HEK293 (cell line): Measurements from ENCODE around the gene FOXP4.

Source experiments
- PBX3 ChIP-seq: sonication (generic); formaldehyde crosslinking; IDR thresholded peaks from 2 replicates; pipeline ENCODE4 v1.8.1; 2022; ENCODE audit warnings: mild to moderate bottlenecking, moderate library complexity, missing genetic modification reagents
- ZBTB7A ChIP-seq: fragments of 450-650 bp; formaldehyde crosslinking; IDR thresholded peaks from 2 replicates; pipeline ENCODE4 v1.5.1; 2016; ENCODE audit warnings: low read depth, missing biosample characterization, missing genetic modification characterization
- ZFP3 ChIP-seq: fragments of 450-650 bp; formaldehyde crosslinking; IDR thresholded peaks from 2 replicates; pipeline ENCODE4 v1.5.1; 2016; ENCODE audit warnings: low read depth, missing biosample characterization, missing genetic modification characterization
- ZNF140 ChIP-seq: fragments of 450-650 bp; formaldehyde crosslinking; IDR thresholded peaks from 2 replicates; pipeline ENCODE4 v1.5.1; 2016; ENCODE audit warnings: missing biosample characterization, missing genetic modification characterization
- ZNF157 ChIP-seq: fragments of 450-650 bp; formaldehyde crosslinking; IDR thresholded peaks from 2 replicates; pipeline ENCODE4 v1.5.1; 2016; ENCODE audit warnings: missing biosample characterization, missing genetic modification characterization
- ZNF335 ChIP-seq: fragments of 450-650 bp; formaldehyde crosslinking; conservative IDR thresholded peaks from 2 replicates; pipeline ENCODE4 v1.5.1; 2016; ENCODE audit warnings: missing biosample characterization, missing genetic modification characterization
- ZNF544 ChIP-seq: fragments of 450-650 bp; formaldehyde crosslinking; IDR thresholded peaks from 2 replicates; pipeline ENCODE4 v1.5.0; 2017; ENCODE audit warnings: missing biosample characterization, missing genetic modification characterization
- TF ChIP-seq, protein P1 (sequence below): fragments of 450-650 bp; formaldehyde crosslinking; IDR thresholded peaks from 2 replicates; pipeline ENCODE4 v1.5.1; 2016; ENCODE audit warnings: missing biosample characterization, missing genetic modification characterization
- TF ChIP-seq, protein P2 (sequence below): fragments of 450-650 bp; formaldehyde crosslinking; IDR thresholded peaks from 2 replicates; pipeline ENCODE4 v1.5.1; 2016; ENCODE audit warnings: missing biosample characterization, missing genetic modification characterization, low read depth
- TF ChIP-seq, protein P3 (sequence below): fragments of 450-650 bp; formaldehyde crosslinking; conservative IDR thresholded peaks from 2 replicates; pipeline ENCODE4 v1.5.1; 2016; ENCODE audit warnings: low read depth, missing biosample characterization, missing genetic modification characterization

DNA sequence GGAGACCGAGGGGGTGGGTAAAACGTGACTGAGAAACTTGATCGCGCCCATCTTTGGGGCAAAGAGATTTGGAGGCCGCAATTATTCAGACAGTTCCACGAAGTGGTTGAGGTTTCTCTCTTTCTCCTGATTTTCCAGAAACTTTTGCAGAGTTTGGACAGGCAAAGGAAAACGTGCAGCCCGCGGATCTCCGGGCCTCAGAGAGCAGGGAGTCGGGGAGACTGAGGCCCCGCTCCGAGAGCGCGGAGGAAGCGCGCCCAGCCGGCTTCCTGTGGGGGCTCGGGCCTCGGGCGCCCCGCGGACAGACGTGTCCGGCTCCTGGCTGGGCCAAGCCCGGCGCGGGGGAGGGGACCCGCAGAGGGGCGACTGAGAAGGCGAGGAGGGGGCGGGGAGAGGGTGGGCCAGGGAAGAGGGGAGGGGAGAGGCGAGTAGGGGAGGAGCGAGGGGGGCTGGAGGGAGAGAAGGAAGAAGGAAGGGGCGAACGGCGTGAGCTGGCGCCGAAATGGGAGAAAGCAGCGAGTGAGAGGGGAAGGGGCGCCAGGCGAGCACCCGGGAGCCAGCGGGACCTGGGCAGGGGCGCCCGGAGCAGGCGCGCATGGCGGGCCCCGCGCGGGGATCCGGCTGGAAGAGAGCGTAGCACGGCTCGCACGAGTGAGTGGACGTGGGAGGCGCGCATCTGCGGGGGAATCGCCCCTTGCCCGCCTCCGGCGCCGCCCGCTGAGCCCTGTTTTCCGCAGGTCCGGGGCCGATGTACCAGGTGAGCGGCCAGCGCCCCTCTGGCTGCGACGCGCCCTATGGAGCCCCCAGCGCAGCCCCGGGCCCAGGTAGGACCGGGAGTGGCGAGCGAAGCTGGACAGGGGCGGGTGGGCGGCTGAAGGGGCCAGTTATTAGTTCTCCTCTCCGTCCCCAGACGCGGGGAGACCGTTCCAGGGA lies 92.1 kb downstream of the FOXP4 start, which contains the start of gene MDFI:
- TF ChIP-seq, protein P1, sequence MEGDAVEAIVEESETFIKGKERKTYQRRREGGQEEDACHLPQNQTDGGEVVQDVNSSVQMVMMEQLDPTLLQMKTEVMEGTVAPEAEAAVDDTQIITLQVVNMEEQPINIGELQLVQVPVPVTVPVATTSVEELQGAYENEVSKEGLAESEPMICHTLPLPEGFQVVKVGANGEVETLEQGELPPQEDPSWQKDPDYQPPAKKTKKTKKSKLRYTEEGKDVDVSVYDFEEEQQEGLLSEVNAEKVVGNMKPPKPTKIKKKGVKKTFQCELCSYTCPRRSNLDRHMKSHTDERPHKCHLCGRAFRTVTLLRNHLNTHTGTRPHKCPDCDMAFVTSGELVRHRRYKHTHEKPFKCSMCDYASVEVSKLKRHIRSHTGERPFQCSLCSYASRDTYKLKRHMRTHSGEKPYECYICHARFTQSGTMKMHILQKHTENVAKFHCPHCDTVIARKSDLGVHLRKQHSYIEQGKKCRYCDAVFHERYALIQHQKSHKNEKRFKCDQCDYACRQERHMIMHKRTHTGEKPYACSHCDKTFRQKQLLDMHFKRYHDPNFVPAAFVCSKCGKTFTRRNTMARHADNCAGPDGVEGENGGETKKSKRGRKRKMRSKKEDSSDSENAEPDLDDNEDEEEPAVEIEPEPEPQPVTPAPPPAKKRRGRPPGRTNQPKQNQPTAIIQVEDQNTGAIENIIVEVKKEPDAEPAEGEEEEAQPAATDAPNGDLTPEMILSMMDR (tag by site-specific recombination) = no peak
- TF ChIP-seq ZNF157 (tag by site-specific recombination) (no peak), ZBTB7A (no peak), PBX3 (CRISPR knock-in tag) (no peak), ZFP3 (tag by site-specific recombination) (no peak), ZNF140 (tag by site-specific recombination) (no peak), ZNF335 (tag by site-specific recombination) (no peak), ZNF544 (no peak)
- TF ChIP-seq, protein P2, sequence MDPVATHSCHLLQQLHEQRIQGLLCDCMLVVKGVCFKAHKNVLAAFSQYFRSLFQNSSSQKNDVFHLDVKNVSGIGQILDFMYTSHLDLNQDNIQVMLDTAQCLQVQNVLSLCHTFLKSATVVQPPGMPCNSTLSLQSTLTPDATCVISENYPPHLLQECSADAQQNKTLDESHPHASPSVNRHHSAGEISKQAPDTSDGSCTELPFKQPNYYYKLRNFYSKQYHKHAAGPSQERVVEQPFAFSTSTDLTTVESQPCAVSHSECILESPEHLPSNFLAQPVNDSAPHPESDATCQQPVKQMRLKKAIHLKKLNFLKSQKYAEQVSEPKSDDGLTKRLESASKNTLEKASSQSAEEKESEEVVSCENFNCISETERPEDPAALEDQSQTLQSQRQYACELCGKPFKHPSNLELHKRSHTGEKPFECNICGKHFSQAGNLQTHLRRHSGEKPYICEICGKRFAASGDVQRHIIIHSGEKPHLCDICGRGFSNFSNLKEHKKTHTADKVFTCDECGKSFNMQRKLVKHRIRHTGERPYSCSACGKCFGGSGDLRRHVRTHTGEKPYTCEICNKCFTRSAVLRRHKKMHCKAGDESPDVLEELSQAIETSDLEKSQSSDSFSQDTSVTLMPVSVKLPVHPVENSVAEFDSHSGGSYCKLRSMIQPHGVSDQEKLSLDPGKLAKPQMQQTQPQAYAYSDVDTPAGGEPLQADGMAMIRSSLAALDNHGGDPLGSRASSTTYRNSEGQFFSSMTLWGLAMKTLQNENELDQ (tag by site-specific recombination) = no peak
- TF ChIP-seq, protein P3, sequence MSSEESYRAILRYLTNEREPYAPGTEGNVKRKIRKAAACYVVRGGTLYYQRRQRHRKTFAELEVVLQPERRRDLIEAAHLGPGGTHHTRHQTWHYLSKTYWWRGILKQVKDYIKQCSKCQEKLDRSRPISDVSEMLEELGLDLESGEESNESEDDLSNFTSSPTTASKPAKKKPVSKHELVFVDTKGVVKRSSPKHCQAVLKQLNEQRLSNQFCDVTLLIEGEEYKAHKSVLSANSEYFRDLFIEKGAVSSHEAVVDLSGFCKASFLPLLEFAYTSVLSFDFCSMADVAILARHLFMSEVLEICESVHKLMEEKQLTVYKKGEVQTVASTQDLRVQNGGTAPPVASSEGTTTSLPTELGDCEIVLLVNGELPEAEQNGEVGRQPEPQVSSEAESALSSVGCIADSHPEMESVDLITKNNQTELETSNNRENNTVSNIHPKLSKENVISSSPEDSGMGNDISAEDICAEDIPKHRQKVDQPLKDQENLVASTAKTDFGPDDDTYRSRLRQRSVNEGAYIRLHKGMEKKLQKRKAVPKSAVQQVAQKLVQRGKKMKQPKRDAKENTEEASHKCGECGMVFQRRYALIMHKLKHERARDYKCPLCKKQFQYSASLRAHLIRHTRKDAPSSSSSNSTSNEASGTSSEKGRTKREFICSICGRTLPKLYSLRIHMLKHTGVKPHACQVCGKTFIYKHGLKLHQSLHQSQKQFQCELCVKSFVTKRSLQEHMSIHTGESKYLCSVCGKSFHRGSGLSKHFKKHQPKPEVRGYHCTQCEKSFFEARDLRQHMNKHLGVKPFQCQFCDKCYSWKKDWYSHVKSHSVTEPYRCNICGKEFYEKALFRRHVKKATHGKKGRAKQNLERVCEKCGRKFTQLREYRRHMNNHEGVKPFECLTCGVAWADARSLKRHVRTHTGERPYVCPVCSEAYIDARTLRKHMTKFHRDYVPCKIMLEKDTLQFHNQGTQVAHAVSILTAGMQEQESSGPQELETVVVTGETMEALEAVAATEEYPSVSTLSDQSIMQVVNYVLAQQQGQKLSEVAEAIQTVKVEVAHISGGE (tag by site-specific recombination) = no peak
